Measurements from ENCODE around the gene CHP1.
A peak's percentile ranks its signal among the peaks of the same experiment; 100 is the strongest.
"Not testable (repeated sequence)": the region's sequence is repeated elsewhere in the genome, so short reads cannot be mapped to it uniquely, and the experiment has no call there.

The CHP1 gene

DNA sequence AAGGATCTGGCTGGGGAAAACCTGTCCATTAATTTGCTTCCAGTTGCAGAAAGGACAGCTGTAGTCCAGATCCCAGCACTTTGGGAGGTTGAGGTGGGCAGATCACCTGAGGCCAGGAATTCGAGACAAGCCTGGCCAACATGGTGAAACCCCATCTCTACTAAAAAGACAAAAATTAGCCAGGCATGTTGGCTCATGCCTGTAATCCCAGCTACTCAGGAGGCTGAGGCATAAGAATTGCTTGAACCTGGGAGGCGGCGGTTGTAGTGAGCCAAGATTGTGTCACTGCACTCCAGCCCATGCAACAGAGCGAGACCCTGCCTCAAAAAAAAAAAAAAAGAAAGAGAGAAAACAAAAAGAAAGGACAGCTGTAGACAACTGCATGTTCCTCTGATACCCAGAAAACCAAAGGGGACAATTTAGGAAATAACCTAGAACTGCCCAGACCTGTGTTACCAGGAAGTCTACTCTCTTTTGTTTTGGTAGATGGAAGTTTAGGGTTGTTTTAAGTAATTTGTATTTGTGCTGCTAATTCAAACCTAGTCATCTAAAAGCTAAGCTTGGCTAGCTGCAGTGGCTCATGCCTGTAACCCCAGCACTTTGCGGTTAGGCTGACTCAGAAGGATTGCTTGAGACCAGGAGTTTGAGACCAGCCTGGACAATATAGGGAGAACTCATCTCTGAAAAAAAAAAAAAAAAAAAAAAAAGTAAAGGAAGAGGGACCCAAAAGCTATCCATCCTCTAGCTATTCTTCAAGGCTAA is 23.2 kb upstream of the CHP1 start:
- no peak overlapping the region for H3K4me3 ChIP-seq (ENCODE audit: low read depth, low read length)
- no peak for TF ChIP-seq CTCF (IDR thresholded peaks at IDR 0.05; ENCODE audit: borderline replicate concordance, insufficient read depth, low read depth, low read length)

GRCh38 chr15:41215708-41216107 is 15.4 kb upstream of the CHP1 start:
- TF ChIP-seq CTCF (IDR thresholded peaks at IDR 0.05; ENCODE audit: borderline replicate concordance, insufficient read depth, low read depth, low read length), result no peak
- no peak overlapping the region for H3K4me3 ChIP-seq (ENCODE audit: low read depth, low read length)

DNA sequence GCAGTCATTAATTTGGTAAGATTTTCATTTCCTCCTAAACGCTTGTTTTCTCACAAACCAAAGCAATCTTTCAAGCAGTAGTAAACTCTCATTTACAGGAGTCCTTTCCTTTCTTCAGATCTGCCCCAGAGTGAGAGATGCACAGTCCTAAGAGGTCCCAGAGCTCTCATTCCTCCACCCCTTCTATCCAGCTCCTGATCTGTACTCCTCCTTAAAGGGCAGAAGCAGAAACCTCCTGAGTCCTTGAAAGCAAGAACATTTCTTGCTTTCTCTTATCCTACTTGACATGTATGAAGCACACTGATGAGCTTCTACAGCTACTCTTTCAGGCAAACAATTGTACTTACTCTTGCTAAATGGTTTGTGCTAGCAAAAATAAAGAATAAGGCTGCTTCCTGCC is 12.2 kb upstream of the CHP1 start:
- TF ChIP-seq CTCF (IDR thresholded peaks at IDR 0.05; ENCODE audit: borderline replicate concordance, insufficient read depth, low read depth, low read length), result no peak
- H3K4me3 ChIP-seq (ENCODE audit: low read depth, low read length), result no peak overlapping the region

- no peak overlapping the region for H3K4me3 ChIP-seq (ENCODE audit: low read depth, low read length)
- no peak for TF ChIP-seq CTCF (IDR thresholded peaks at IDR 0.05; ENCODE audit: borderline replicate concordance, insufficient read depth, low read depth, low read length)
These were observed 11.7 kb upstream of the CHP1 start for GRCh38 chr15:41219381-41219780.

GRCh38 chr15:41230345-41230649 is 771 bp upstream of the CHP1 start:
- no peak for TF ChIP-seq CTCF (IDR thresholded peaks at IDR 0.05; ENCODE audit: borderline replicate concordance, insufficient read depth, low read depth, low read length)
- H3K4me3 ChIP-seq (ENCODE audit: low read depth, low read length), result peak overlapping the region; percentile 26

- TF ChIP-seq CTCF (IDR thresholded peaks at IDR 0.05; ENCODE audit: borderline replicate concordance, insufficient read depth, low read depth, low read length), result no peak
- H3K4me3 ChIP-seq (ENCODE audit: low read depth, low read length), result peak overlapping the region; percentile 78
These were observed 556 bp downstream of the CHP1 start for GRCh38 chr15:41231422-41232226.

GRCh38 chr15:41233367-41233771 is 2.3 kb downstream of the CHP1 start:
- no peak overlapping the region for H3K4me3 ChIP-seq (ENCODE audit: low read depth, low read length)

GRCh38 chr15:41235228-41235627 is 4.2 kb downstream of the CHP1 start:
- not testable (repeated sequence) for H3K4me3 ChIP-seq (ENCODE audit: low read depth, low read length)

More at GRCh38 chr15:41233367-41233771, 2.3 kb downstream of the CHP1 start:
- TF ChIP-seq CTCF (IDR thresholded peaks at IDR 0.05; ENCODE audit: borderline replicate concordance, insufficient read depth, low read depth, low read length), result no peak
